ENCODE results near the gene CGRRF1.

GRCh38 chr14:54568821-54569595 lies 59.3 kb downstream of the CGRRF1 start:
- TF ChIP-seq CTCF (conservative IDR thresholded peaks at IDR 0.05) (no peak), ZFX (IDR thresholded peaks at IDR 0.05) (no peak)
